GM03348 (cell line): Measurements from ENCODE around the gene LTBP3.
A peak's percentile ranks its signal among the peaks of the same experiment; 100 is the strongest.
"Not testable (repeated sequence)": the region's sequence is repeated elsewhere in the genome, so short reads cannot be mapped to it uniquely, and the experiment has no call there.

Experiments used
- DNase-seq: peaks from one replicate; pipeline ENCODE4 v3.0.0; 2012; ENCODE audit warnings: low spot score

LTBP3 gene

GRCh38 chr11:65536412-65537295 lies 21.5 kb downstream of the LTBP3 start:
- no peak for DNase-seq

GRCh38 chr11:65535102-65535501 lies 23.1 kb downstream of the LTBP3 start:
- no peak for DNase-seq

GRCh38 chr11:65532388-65533064 lies 25.6 kb downstream of the LTBP3 start:
- no peak for DNase-seq

- no peak for DNase-seq
Observed at GRCh38 chr11:65530157-65530496, 28.0 kb downstream of the LTBP3 start.

GRCh38 chr11:65529475-65530156 lies 28.5 kb downstream of the LTBP3 start:
- DNase-seq = no peak

GRCh38 chr11:65528819-65529350 lies 29.3 kb downstream of the LTBP3 start:
- DNase-seq = no peak

GRCh38 chr11:65526744-65527143 lies 31.4 kb downstream of the LTBP3 start:
- DNase-seq = no peak

GRCh38 chr11:65525546-65526480 lies 32.3 kb downstream of the LTBP3 start:
- no peak for DNase-seq

GRCh38 chr11:65524741-65525545 lies 33.2 kb downstream of the LTBP3 start, which contains the start of gene SCYL1:
TSS of gene SCYL1 (plus strand) at chr11:65525083. CDS start at chr11:65525154, 71 bp downstream.
- peak; percentile 98 for DNase-seq

- DNase-seq = peak; percentile 40
Observed at GRCh38 chr11:65524014-65524740, 34.0 kb downstream of the LTBP3 start.

GRCh38 chr11:65523631-65523968 lies 34.6 kb downstream of the LTBP3 start:
- not testable (repeated sequence) for DNase-seq

- DNase-seq = not testable (repeated sequence)
Observed at GRCh38 chr11:65522718-65523630, 35.2 kb downstream of the LTBP3 start.

GRCh38 chr11:65521777-65522521 lies 36.2 kb downstream of the LTBP3 start:
- DNase-seq = not testable (repeated sequence)

GRCh38 chr11:65518941-65519549 lies 39.1 kb downstream of the LTBP3 start:
- not testable (repeated sequence) for DNase-seq

- DNase-seq = no peak
Observed at GRCh38 chr11:65516135-65516968, 41.8 kb downstream of the LTBP3 start.

GRCh38 chr11:65512311-65512710 lies 45.8 kb downstream of the LTBP3 start:
- not testable (repeated sequence) for DNase-seq
